HUDEP-2 (cell line): ENCODE data around the gene WBP2.
"Not testable (repeated sequence)": the region's sequence is repeated elsewhere in the genome, so short reads cannot be mapped to it uniquely, and the experiment has no call there.

Source experiments
- DNase-seq, 76 experiments: peaks; one replicate each; lab custom pipeline; 2025; ENCODE audit not compliant: unreplicated experiment in 76 of 76; lab: John Stamatoyannopoulos, UW

Gene WBP2

DNA sequence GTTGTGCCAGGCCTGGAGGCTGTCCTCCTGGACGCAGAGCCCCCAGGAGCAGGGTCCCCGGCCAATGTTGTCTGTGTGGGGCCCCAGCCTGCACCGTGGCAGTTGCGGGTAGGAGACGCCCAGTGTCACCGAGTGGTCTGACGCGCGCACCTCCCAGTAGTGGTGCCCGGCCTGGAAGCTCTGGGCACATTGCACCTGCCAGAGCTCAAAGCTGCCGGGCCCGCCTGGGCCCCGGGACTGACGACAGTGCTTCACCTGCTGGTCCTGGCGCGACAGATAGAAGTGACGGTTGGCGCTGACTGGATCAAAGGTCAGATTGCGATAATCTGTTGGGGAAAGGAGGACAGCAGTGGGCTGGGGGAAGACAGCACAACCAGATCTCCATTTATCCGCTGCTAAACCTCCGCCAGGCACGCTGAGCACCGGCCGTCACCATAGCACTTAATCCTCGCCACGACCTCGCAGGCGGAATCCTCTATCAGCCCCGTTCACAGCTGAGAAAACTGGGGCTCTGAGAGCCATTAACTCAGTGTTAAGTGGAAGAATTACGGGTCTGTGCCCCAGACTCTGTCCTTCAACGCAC, 36.0 kb upstream of the WBP2 start:
- no peak for DNase-seq

DNA sequence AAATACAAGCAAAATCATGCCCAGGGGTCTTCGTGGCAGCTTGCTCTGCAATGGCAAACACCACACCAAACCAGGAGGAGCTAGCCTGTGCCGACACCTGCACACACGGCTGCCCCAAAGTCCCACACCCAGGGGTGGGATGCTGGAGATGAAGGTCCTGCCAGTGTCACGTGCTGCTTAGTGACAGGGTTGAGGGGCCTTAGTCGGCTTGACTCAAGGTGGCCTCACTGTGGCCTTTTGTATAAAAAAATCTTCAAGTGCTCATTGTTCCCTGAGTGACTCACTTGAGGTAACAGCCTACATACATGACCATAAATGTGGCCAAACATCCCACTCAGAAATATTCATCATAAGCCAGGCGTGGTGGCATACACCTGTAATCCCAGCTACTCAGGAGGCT, 34.3 kb upstream of the WBP2 start:
- DNase-seq, result no peak

DNA sequence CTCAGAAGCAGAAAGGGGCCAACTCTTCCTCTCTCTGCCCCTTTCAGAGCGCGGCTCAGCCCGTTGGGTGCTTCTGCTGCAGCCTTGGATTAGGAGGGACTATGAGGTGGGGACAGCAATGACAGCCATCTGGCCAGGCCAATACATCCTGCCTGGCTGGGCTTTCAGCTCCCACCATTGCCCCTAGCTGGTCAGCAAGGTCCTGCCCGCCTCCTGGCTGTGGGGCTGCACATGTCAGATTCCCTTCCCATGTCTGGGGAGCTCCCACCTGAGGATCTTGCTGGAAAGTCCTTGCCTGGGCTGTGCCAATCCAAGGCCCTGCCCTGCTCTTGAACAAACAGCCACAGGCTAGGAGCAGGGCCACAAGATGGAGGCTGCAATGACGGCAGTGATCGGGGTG, 33.3 kb upstream of the WBP2 start:
- DNase-seq, result no peak

DNA sequence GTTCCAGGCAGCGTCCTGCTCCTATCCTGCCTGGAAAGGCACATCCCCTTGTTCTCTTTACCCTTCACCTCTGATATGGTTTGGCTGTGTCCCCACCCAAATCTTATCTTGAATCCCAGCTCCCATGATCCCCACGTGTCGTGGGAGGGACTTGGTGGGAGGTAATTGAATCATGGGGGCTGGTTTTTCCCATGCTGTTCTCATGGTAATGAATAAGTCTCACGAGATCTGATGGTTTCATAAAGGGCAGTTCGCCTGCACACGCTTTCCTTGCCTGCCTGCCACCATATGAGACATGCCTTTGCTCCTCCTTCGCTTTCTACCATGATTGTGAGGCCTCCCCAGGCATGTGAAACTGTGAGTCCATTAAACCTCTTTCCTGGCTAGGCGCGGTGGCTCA, 30.7 kb upstream of the WBP2 start:
- DNase-seq, result peak in 8 of 76 experiments; percentile 15 to 37 (median 26)

DNA sequence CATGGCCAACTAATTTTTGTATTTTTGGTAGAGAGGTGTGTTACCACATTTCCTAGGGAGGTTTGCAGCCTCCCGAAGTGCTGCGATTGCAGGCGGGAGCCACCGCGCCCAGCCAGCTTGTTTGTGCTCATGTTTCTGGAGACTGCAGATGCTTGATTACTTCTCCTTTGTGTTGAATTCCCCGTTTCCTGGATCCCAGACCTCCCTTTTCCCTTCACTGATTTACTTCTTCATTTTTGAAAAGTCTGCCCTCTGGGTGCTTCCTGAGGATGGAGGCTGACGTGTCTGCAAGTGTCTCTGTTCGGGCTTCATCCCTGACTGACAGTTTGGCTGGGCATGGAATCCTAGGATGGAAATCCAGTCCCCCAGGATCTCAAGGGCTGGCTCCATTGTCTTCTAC, 30.3 kb upstream of the WBP2 start:
- DNase-seq, result no peak

DNA sequence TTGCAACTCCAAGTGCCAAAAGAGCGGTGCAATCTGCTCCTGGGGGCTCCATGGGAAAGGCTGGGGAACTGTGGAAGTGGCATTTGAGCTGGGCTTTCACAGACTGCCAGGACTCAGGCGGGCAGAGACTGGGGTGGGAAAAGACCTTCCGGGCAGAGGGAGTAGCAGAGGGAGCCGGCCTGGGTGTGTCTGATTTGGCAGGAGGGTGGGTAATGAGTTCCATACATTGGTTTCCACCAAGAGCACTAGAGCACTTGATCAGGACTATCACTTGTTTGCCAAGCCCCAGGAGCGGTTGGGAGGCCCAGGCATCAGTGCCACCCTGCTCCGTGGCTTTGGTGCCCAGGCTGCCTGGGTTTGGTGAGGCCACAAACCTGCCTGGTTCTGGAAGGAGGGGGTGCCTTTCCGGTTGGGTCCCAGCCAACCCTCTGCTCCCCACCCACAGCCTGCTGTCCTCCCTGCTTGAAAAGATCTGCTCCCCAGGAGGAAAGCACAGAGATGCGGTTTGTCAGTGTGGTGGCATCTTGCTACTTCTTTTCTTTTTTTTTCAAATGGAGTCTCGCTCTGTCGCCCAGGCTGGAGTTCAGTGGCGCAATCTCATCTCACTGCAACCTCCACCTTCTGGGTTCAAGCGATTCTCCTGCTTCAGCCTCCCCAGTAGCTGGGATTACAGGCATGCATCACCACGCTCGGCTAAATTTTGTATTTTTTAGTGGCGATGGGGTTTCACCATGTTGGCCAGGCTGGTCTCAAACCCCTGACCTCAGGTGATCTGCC, 26.7 kb upstream of the WBP2 start:
- peak in 3 of 76 experiments; percentile 8 to 29 (median 26) for DNase-seq

DNA sequence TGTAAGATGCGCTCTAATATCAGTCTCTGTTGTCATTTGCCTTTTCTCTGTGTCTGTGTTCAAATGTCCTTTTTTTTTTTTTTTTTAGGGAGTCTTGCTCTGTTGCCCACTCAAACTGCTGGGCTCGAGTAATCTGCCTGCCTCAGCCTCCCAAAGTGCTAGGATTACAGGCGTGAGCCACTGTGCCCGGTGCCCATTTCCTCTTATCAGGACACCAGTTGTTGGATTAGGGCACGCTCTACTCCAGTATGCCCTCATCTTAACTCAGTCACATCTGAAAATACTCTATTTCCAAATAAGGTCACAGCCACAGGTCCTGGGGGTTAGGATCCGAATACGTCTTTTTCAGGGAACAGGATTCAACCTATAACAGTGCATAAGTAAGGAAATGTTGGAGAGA, 25.1 kb upstream of the WBP2 start:
- peak in 6 of 76 experiments; percentile 13 to 32 (median 24) for DNase-seq

DNA sequence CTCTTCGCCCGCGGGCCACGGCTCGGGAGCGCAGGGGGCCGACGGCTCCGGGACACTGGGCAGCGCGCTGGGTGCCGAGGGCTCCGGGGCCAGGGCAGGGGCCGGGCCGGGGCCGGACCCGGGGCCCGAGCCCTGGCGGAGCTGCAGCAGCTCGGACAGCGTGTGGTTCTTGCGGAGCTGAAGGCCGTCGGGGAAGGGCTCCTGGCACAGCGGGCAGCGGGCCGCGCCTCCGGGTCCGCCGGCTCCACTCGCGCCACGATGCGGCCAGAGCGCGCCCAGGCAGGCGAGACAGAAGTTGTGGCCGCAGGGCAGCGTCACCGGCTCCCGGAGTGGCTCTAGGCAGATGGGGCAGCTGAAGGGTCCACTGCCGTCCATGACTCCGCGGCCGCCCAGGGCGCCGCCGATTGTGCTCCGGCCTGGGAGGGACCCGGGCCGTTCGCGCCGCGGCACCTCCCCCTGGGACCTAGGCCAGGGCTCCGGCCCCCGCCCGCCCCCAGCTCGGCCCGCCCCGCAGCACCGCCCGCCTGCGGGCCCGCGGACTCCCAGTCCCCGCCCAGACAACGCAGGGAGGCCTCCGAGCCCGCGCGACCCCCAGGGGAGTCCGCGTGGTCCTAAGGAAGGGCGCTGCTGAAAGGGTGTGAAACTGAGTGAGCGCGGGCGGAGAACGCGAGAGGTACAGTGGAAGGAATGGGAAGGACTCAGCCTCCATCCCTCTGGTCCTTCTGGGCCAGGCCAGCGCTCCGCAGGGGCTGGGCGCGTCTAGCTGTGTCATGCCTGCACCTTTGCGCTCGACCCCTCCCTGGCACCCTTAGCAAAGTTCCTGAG, 23.3 kb upstream of the WBP2 start, which contains the start of gene TRIM47:
Gene TRIM47, minus strand, starts transcription at position 408 of the 825 bp plus-strand sequence. Its CDS starts 33 bp downstream, at position 375.
- peak in 9 of 76 experiments; percentile 22 to 46 (median 33) for DNase-seq

DNA sequence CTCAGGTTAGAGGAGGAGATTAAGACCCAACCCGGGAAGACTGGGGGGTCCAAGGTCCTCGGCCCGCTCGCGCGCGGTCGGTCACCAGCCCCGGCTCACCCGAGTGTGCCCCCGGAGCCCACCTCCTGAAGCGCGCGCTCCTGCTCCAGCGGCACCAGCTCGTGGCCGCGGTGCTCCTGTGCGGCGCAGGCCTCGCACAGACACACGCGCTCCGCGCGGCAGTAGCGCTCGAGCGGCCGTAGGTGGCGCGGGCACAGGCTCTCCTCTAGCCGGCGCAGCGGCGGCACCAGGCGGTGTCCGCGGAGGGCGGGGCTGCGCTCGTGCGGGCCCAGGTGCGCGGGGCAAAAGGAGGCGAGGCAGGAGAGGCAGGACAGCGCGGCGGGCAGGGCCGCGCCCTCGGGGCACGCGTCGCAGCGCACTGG, 22.6 kb upstream of the WBP2 start:
- peak in 51 of 76 experiments; percentile 9 to 72 (median 47) for DNase-seq

DNA sequence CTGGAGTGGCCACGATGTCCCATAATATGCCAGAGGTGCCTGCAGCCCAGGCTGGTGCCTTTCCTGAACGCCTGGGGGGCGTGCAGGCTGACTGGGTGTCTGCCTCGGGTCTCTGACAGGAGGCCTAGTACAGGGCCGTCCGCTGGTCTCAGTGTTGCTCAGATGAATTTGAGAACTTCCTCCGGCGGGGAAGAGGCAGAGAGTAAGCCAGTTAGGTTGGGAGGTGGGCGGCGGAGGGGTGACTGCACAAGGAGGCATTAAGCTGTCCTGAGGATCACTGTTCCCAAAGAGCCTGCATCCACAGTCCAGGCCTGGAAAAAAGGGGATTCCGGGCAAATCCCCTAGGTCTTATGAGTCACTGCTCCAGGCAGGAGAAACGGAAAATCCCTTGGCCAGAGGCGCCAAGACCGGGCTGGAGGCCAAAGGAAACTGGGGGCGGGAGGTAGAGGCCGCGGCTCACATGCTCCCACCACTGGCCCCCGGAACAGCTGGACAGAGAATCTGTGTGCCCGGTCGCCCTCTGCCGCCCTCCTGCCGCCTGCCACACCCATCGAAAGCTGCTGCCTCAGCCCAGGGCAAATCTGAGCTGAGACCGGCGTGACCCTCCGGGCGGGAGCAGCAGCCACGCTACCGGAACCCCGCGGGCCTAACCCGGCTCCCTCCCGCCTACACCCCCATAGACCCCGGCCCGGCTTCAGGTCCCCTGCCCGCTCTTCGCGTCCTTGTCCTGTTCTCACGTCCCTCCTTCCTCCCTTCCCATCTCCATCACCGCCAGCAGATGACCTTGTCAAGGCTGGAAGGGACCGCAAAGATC, 22.0 kb upstream of the WBP2 start:
- peak in 1 of 76 experiments; percentile 35 for DNase-seq

DNA sequence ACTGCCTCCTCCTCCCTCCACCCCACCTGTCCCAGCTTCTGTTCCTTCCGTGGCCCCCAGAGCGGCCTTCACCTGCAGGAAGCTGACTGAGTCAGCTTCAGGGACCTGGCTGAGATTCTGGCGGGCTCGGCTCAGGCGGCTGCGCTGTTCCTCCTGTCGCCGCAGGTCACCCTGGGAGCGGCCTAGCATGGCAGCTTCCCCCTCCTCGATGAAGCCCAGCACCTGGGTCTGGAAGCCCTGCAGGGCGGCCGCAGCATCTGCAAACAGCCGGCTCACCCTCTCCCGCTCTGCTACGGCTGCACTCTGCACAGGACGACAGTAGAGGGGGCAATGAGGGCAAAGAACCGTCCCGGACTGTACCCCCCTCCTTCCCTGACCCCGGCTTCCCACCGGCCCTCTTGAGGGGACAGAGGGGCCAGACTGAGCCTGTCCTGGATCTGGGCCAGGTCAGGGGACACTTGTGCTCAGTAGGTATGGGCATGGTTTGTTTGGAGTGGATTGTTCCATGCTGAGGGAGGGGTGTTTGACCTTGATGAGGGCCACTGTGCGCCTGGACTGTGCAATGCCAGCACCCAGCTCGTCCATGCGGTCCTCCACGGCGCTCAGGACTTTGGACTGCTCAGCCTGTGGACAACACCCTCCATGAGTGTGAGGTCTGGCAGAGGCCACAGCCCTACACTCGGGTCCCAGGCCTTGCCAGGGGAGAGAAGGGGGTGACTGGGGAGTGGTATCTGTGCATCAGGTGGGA, 21.2 kb upstream of the WBP2 start:
- no peak for DNase-seq

DNA sequence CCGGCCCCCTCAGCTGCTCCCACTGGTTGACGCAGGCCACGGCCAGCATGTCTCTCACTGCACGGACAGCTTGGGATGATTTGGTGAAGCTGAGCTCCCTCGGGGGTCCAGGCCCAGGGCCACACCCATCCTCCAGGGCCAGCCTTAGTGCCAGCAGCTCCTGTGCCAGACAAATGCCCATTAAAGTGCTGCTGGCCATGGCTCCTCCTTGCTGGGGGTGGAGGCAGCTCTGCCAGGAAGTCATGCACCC, 20.7 kb upstream of the WBP2 start:
- DNase-seq, result no peak

DNA sequence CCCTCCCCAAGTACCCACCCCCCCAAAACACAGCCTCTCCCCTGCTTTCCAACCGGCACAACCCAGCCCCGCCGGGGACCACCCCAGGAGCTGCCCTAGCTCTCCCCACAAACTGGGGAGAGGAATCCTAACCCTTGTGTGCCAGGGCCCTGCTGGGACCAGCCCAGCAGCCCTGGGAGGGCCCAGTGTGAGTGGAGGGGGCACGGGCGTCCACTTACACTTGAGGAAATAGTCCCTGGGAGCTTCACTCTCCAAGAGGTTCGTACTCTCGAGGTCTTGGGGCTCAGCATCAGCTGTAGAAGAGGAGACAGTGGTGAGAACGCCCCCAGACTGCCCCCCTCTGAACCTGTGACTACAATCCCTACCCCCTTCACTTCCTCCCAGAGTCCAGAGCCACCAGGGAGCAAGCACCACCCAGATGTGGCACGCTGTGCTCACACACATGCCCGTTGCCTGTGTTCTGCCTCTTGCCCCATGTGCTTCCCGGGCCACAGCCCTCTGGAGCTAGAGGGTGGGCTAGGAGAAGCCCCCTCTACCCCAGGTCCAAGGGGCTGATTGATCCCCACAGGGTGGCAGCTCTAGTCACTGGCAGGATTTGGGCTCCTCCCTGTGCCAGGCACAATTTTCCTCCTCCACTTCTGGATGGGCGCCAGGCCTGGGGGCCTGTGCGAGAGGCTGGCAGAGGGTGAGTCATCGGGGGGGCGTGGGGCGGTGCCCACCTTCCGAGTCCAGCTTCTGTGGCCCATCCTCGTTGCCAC, 20.2 kb upstream of the WBP2 start:
- no peak for DNase-seq

DNA sequence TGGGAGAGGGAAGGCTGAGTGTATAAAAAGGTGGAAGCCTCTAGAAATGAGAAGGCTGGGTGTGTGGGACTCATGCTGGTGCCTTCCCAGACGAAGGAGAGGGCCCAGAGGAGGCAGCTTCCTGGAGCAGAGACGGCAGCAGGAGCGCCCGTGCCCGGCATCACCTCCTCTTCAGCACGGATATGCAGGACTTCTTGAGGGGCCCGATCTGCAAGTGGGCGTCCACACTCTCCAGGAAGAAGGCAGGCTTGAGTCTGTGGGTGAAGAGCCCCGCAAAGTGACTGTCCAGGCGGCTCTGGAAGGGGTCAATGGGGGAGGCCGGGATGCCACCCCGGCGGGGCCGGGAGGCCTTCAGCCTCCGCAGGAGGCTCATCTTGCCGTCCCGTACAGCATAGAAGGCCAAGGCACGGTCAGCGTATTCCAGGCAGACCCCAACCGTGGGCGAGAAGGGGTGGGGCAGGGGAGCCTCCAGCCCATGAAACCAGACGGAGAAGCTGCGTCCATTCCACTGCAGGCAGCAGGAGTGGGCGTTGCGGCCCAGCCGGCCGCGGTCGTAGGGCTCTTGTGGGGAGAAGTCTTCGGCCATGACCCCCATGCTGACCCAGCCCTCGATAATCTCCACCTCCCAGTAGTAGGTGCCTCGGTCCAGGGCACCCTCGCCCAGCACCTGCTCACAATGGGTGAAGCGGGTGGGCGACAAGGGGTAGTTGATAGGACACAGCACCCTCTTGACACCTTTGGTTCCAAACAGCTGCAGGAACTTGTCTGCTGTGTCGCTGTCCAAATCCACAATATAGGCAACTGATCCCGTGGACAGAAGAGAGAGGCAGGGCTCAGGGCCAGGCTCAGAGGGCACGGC, 19.4 kb upstream of the WBP2 start:
- DNase-seq, result no peak

DNA sequence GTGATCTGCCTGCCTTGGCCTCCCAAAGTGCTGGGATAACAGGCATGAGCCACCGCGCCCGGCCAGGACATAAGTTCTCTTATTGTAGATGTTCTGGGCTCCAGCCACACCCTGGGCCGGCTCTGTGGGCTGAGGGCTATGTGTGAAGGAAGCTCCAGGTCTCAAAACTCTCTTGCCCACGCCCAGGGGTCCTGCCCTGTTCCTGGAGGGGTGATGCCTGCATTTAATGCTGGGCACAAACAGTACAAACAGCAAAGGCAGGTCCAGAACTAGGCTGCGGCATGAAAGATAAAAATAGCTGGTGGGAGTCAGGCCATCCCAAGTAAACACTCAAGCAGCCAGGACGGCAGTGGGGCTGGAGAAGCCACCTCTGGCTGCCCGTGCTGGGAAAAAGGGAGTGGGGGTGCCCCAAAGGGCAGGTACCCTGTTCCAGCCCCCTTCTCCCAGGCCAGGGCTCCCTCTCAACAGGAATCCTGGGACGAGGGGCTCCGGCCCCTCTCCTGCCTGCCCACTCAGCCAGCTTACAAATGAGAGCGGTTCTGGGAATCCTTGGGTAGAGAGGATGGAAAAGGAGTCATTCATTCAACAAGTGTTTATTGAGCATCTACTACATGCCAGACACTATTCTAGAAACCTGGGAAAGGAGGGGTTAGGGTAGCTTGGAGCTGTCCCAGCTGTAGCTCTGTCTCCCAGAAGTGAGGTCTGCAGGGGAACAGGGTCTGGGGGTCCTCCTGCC, 18.6 kb upstream of the WBP2 start:
- DNase-seq, result no peak

DNA sequence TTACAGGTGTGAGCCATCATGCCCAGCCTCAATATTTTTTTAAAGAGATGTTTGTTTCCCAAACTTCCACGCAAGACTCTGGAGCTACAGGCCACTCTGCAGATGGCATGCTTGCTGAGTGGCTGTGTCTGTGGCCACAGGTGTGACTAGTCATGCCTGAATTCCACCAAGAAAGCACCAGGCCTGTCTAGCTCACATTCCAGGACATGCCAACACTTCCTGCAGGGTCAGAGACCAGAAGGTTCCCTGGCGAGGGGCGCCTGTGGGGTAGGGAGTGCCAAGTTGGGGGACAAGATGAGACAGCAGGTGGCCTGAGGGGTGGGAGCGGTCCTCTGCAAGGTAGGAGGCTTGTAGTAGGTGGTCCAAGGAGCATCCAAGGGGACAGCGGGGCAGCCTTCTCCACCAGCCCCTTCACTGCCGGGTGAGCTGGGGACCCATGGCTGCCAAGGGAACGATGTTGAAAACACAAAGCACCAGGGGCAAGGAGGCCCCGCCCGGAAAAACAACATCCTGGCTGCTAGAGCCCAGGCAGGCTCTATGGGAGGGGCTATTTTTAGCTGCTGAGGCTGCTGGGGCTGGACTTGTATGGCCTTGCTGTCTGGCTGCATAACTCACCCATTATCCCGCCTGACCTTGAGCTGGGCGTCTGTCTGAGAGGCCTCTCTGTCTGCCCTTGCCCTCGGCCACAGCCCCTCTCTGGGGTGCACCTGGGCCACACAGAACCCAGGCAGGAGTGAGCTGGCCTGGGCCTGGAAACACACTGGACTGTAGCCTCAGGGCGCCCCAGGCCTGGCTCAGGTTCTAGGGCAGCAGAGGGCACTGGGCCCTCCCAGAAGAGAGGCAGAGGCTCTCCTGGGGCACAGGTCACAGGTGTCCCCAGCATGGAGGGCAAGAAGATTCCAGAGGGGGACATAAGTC, 17.6 kb upstream of the WBP2 start:
- DNase-seq, result peak in 41 of 76 experiments; percentile 3 to 65 (median 33)

DNA sequence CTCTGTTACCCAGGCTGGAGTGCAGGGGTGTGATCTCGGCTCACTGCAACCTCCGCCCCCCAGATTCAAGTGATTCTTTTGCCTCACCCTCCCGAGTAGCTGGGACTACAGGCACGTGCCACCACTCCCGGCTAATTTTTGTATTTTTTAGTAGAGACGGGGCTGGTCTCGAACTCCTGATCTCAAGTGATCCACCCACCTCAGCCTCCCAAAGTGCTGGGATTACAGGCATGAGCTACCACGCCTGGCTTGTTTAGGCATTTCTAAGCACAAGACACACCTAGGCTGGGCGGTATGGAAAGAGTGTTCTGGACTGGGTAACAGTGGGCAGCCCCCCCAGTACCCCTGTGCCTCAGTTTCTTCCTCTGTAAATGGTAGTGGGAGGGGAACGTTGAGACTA, 15.1 kb upstream of the WBP2 start:
- DNase-seq, result not testable (repeated sequence)
